K562 (cell line): ENCODE measurements around the gene ZNF429. TPM values are rescaled to one million over a fixed set of nuclear protein-coding genes. Genes with fewer than 3 reads are reported as not detected.

Source experiments
- ADNP ChIP-seq: fragments of 200-800 bp; sonication (Bioruptor generic); IDR thresholded peaks from 2 replicates; pipeline ENCODE4 v1.6.1; 2016; ENCODE audit warnings: missing genetic modification characterization, missing compliant biosample characterization
- BRD9 ChIP-seq: fragments of 450-650 bp; IDR thresholded peaks from 2 replicates; pipeline ENCODE4 v1.6.1; 2018; ENCODE audit warnings: low read depth; ENCODE audit not compliant: partially characterized antibody
- CXXC5 ChIP-seq: fragments of 250-450 bp; sonication (Bioruptor Pico); IDR thresholded peaks from 2 replicates; pipeline ENCODE4 v1.8.0; 2022; ENCODE audit warnings: inconsistent platforms, mild to moderate bottlenecking, moderate library complexity
- EGR1 ChIP-seq: fragments of 450-650 bp; conservative IDR thresholded peaks from 2 replicates; pipeline ENCODE4 v1.6.1; 2017; ENCODE audit warnings: mild to moderate bottlenecking
- GABPB2 ChIP-seq: fragments of 250-450 bp; sonication (Bioruptor Pico); conservative IDR thresholded peaks from 2 replicates; pipeline ENCODE4 v1.5.1; 2021; ENCODE audit warnings: mild to moderate bottlenecking
- HNRNPLL ChIP-seq: fragments of 200-400 bp; formaldehyde crosslinking; IDR thresholded peaks from 2 replicates; pipeline ENCODE4 v1.6.1; 2017; ENCODE audit warnings: low read length, low read depth, mild to moderate bottlenecking; ENCODE audit not compliant: poor library complexity, severe bottlenecking
- HNRNPUL1 ChIP-seq: fragments of 200-400 bp; formaldehyde crosslinking; IDR thresholded peaks from 2 replicates; pipeline ENCODE4 v1.6.1; 2017; ENCODE audit warnings: low read length
- JUN ChIP-seq, 2 experiments: sonication (generic) in 1 of 2; formaldehyde crosslinking in 1 of 2; IDR thresholded peaks; 2 replicates each; pipeline versions ENCODE4 v1.6.1 to v1.8.0; 2012 to 2022; ENCODE audit warnings: borderline replicate concordance in 2 of 2, mild to moderate bottlenecking in 2 of 2, improper control_type of control experiment in 1 of 2, low read depth in 1 of 2, low read length in 1 of 2, missing genetic modification reagents in 1 of 2
- SLC30A9 ChIP-seq: fragments of 250-450 bp; sonication (Bioruptor Pico); IDR thresholded peaks from 2 replicates; pipeline ENCODE4 v1.8.0; 2022; ENCODE audit warnings: mild to moderate bottlenecking, moderate library complexity
- SMAD3 ChIP-seq: fragments of 450-650 bp; formaldehyde crosslinking; conservative IDR thresholded peaks from 2 replicates; pipeline ENCODE4 v1.4.0; 2020; ENCODE audit warnings: mild to moderate bottlenecking
- ZNF140 ChIP-seq: fragments of 250-450 bp; sonication (Bioruptor Pico); IDR thresholded peaks from 2 replicates; pipeline ENCODE4 v1.8.0; 2021; ENCODE audit warnings: moderate library complexity, mild to moderate bottlenecking, inconsistent platforms
- ZNF347 ChIP-seq: fragments of 450-650 bp; formaldehyde crosslinking; IDR thresholded peaks from 2 replicates; pipeline ENCODE4 v1.4.0; 2020; ENCODE audit warnings: low read depth, mild to moderate bottlenecking, moderate library complexity
- ZNF408 ChIP-seq: fragments of 250-450 bp; sonication (Bioruptor Pico); IDR thresholded peaks from 2 replicates; pipeline ENCODE4 v1.4.0; 2020; ENCODE audit warnings: low read depth, mild to moderate bottlenecking, moderate library complexity
- polyA plus RNA-seq, 8 experiments: library from polyadenylated mRNA; depleted of rRNA in 4 of 8; stranded (reverse) in 5 of 8; unstranded in 3 of 8; fragments of >200 nt; fragmentation: Nextera tagmentation in 2 of 8; fragmentation: Illumina TruSeq in 1 of 8; extraction: Ambion mirVana in 2 of 8; extraction: Trizol in 1 of 8; gene quantifications; 2 replicates each; pipeline versions ENCODE4 v1.2.1 to v1.2.3, GENCODE V29; 2011 to 2014; ENCODE audit warnings: inconsistent platforms in 1 of 8, missing spikeins in 1 of 8
- total RNA-seq, 7 experiments: library from RNA; depleted of rRNA in 6 of 7; stranded (reverse); fragments of >200 nt in 6 of 7; fragmentation: Illumina TruSeq in 2 of 7; extraction: Trizol in 2 of 7; gene quantifications; 2 replicates each; pipeline versions ENCODE4 v1.2.1 to v1.2.3, GENCODE V29; 2011 to 2021; ENCODE audit warnings: low replicate concordance in 1 of 7
- TF ChIP-seq, protein P1 (sequence below): sonication (generic); formaldehyde crosslinking; IDR thresholded peaks from 2 replicates; pipeline ENCODE4 v1.8.1; 2023; ENCODE audit warnings: mild to moderate bottlenecking, missing genetic modification reagents, moderate library complexity
- TF ChIP-seq, protein P2 (sequence below): fragments of 450-650 bp; formaldehyde crosslinking; IDR thresholded peaks from 2 replicates; pipeline ENCODE4 v1.4.0; 2020; ENCODE audit warnings: mild to moderate bottlenecking, moderate library complexity
- TF ChIP-seq, protein P3 (sequence below): fragments of 200-800 bp; sonication (Bioruptor generic); IDR thresholded peaks from 2 replicates; pipeline ENCODE4 v1.6.1; 2016; ENCODE audit warnings: missing genetic modification characterization, missing compliant biosample characterization

ZNF429 gene
- total and polyA plus RNA-seq, 9 of the 15 experiments (the other 6 are each of a cell fraction or from before 2014, with no cell fraction given): 11.4 to 24.5 (median 16.3) TPM

- peak; percentile 53; the same call in 1 of the 2 replicates for TF ChIP-seq ZNF140
- TF ChIP-seq EGR1: no peak
- TF ChIP-seq, protein P1, sequence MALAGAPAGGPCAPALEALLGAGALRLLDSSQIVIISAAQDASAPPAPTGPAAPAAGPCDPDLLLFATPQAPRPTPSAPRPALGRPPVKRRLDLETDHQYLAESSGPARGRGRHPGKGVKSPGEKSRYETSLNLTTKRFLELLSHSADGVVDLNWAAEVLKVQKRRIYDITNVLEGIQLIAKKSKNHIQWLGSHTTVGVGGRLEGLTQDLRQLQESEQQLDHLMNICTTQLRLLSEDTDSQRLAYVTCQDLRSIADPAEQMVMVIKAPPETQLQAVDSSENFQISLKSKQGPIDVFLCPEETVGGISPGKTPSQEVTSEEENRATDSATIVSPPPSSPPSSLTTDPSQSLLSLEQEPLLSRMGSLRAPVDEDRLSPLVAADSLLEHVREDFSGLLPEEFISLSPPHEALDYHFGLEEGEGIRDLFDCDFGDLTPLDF (CRISPR knock-in tag): no peak; the same call in 1 of the 2 replicates
- no peak for TF ChIP-seq HNRNPLL
- peak; percentile 69 for TF ChIP-seq SMAD3 (CRISPR knock-in tag)
- TF ChIP-seq, protein P2, sequence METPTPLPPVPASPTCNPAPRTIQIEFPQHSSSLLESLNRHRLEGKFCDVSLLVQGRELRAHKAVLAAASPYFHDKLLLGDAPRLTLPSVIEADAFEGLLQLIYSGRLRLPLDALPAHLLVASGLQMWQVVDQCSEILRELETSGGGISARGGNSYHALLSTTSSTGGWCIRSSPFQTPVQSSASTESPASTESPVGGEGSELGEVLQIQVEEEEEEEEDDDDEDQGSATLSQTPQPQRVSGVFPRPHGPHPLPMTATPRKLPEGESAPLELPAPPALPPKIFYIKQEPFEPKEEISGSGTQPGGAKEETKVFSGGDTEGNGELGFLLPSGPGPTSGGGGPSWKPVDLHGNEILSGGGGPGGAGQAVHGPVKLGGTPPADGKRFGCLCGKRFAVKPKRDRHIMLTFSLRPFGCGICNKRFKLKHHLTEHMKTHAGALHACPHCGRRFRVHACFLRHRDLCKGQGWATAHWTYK (CRISPR knock-in tag): peak; percentile 55; the same call in 1 of the 2 replicates
- TF ChIP-seq, protein P3, sequence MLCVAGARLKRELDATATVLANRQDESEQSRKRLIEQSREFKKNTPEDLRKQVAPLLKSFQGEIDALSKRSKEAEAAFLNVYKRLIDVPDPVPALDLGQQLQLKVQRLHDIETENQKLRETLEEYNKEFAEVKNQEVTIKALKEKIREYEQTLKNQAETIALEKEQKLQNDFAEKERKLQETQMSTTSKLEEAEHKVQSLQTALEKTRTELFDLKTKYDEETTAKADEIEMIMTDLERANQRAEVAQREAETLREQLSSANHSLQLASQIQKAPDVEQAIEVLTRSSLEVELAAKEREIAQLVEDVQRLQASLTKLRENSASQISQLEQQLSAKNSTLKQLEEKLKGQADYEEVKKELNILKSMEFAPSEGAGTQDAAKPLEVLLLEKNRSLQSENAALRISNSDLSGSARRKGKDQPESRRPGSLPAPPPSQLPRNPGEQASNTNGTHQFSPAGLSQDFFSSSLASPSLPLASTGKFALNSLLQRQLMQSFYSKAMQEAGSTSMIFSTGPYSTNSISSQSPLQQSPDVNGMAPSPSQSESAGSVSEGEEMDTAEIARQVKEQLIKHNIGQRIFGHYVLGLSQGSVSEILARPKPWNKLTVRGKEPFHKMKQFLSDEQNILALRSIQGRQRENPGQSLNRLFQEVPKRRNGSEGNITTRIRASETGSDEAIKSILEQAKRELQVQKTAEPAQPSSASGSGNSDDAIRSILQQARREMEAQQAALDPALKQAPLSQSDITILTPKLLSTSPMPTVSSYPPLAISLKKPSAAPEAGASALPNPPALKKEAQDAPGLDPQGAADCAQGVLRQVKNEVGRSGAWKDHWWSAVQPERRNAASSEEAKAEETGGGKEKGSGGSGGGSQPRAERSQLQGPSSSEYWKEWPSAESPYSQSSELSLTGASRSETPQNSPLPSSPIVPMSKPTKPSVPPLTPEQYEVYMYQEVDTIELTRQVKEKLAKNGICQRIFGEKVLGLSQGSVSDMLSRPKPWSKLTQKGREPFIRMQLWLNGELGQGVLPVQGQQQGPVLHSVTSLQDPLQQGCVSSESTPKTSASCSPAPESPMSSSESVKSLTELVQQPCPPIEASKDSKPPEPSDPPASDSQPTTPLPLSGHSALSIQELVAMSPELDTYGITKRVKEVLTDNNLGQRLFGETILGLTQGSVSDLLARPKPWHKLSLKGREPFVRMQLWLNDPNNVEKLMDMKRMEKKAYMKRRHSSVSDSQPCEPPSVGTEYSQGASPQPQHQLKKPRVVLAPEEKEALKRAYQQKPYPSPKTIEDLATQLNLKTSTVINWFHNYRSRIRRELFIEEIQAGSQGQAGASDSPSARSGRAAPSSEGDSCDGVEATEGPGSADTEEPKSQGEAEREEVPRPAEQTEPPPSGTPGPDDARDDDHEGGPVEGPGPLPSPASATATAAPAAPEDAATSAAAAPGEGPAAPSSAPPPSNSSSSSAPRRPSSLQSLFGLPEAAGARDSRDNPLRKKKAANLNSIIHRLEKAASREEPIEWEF (CRISPR knock-in tag): no peak; the same call in 1 of the 2 replicates
- no peak for TF ChIP-seq SLC30A9 (CRISPR knock-in tag)
- TF ChIP-seq JUN (IDR thresholded peaks at IDR 0.05; ENCODE audit: borderline replicate concordance, low read depth, low read length): no peak
- no peak for TF ChIP-seq JUN (CRISPR knock-in tag; IDR thresholded peaks at IDR 0.05; ENCODE audit: borderline replicate concordance)
- TF ChIP-seq HNRNPUL1: no peak
- TF ChIP-seq ZNF347 (CRISPR knock-in tag): no peak
- TF ChIP-seq GABPB2 (CRISPR knock-in tag): no peak
- no peak for TF ChIP-seq ZNF408 (CRISPR knock-in tag)
- no peak for TF ChIP-seq ADNP (tag)
- peak; percentile 74 for TF ChIP-seq BRD9
- TF ChIP-seq CXXC5: peak; percentile 21; the same call in 1 of the 2 replicates
These were observed 98.2 kb downstream of the ZNF429 start (continued) for GRCh38 chr19:21603431-21604231.
